ENCODE data around the gene NCAM1.
A peak's percentile ranks its signal among the peaks of the same experiment; 100 is the strongest.

The NCAM1 gene

DNA sequence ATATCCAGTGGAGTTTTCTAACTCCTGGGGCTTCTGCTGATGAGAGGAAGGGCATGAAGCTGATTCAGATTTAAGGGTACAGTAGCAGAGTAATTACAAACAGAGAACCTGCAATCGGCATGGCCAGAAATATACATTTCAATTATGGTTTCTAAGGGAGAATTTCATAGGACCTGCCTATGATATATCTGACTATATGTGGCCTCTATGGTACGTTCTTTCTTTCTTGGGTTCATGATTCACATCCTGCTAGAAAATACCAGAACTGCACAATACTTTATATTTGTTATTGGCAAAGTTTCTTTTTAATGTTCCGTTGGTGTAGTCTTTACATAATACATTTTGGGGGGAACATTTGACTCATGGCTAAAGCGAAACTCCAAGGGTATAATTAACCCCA is 290.1 kb downstream of the NCAM1 start:
- no peak for DNase-seq (ENCODE audit: low spot score)

DNA sequence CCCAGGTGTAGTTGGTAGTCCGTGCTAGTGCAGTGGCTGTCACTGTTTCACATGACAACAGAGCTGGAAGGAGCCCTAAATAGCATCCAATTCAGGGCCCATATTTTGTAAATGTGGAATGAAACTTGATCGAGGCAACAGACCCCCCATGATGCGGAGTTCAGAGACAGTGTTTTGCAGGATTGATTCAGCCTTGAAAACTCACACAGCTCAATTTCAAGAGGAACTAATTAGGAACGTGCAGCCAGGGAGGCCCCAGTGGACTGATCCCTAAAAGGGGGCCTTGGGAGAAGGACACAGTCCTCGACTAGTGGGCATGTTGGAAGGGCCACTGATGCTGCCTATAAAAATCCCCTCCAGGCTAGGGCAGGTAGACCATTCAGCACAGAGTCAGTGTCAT is 292.2 kb downstream of the NCAM1 start:
- no peak for DNase-seq (ENCODE audit: low spot score)

DNA sequence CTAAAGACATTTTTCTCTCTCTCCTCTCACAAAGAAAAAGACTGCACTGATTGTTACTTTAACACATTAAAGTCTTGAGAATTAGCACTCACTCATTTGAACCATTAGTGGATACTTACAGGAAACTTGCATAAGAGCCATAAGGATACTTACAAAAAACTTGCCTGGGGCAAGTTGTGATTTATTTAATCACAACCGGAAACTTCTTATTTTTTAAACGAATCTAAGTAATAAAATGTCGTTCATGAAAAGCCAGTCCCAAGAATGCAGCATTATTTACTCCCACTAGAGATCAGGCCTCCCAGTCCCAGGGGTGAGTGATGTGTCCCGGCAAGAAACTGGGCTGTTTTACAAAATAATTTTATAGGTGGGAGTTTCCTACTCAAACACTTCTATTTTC is 293.9 kb downstream of the NCAM1 start:
- DNase-seq (ENCODE audit: low spot score): no peak

GRCh38 chr11:113255741-113256140 is 294.5 kb downstream of the NCAM1 start:
- DNase-seq (ENCODE audit: low spot score): no peak

DNA sequence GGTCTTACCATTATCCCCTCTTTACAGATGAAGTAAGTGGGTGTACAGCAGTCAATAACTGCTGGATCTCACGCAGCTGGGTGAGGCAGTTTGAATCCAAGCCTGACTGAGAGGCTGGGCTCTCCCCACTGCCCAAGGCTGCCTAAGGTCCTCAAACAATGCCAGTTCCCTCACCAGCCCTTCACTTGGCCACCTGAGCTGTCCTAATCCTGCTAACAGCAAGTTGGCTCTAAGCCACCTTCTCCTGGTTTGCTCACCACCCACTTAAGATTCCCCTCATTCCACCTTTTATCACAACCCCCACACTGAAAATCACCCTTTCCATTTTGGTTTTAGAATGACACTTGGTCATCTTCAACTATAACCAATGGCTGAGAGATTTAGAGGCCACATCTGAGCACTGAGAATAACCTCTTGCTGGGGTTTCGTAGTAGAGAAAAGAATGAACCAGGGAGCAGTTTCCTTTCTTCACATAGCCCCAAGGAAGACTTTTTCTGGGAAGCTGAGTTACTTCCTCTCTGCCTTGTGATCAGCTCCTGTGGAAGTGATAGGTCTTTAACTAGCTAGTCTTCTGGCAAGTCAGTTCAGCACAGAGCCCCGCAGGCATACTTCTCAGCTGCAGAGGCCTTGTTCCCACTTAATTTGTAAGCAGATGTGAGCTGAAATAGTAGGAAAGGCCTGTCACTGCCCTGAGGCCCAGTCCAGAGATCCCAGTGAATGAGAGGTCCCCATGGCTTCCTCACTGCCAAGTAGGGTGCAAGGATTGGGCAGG is 295.4 kb downstream of the NCAM1 start:
- DNase-seq (ENCODE audit: low spot score): no peak

- no peak for DNase-seq (ENCODE audit: low spot score)
These were observed 298.8 kb downstream of the NCAM1 start for GRCh38 chr11:113260096-113260425.

DNA sequence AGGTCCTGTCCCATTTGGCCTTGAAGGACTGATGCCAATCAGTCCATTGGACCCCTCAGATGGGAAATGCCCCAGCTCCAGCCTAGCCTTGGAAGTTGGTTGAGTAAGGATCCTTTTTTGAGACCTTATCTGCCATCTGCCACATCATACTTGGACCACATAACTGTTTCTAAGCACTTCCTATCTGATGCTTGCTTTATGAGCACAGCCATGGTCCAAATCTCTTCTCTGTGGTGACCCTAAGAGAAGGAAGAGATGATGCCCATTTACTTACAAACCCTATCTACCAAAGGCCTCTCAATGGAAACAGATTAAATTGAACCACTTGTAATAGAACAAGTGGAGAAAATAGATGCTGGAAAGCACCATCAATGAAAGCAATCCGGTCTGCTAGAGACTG is 299.3 kb downstream of the NCAM1 start:
- no peak for DNase-seq (ENCODE audit: low spot score)

DNA sequence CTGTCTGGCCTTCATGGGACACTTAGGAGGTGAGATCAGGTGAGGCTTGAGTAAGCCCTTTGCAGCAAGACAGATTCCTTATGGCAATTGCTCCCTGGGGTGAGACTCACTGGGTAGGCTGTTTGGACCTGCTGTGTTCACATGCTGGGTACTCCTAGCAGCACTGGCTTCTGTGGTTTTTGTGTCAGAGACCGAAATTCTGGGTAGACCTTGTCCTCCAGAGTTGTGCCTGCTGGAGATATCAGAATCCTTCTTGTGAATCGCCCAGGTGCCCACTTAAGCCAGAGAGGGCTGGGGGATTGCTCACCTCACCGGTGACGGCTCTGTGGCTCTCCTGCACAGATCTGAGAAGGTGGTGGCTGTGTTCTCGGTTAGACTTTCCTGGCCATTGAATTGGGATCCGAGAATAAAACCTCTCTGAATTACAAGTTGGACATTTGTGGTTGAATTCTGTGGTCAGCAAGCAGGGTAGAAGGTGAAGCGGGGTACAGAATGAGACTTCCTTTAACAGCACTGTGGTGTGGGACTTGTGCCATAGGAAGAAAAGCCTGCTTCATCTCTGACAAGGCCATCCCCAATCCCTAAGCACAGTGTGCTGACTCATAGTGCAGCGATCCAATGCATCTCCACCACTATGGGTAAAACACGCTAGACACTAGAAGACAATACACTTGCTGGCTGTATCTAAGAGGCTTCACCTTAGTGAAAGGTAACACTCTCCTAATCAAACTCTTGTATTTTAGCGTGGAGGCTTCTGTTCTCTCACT is 300.7 kb downstream of the NCAM1 start:
- no peak for DNase-seq (ENCODE audit: low spot score)

- no peak for DNase-seq (ENCODE audit: low spot score)
These were observed 301.4 kb downstream of the NCAM1 start for GRCh38 chr11:113262594-113262993.

GRCh38 chr11:113263458-113264259 is 302.4 kb downstream of the NCAM1 start:
- no peak for DNase-seq (ENCODE audit: low spot score)

- DNase-seq (ENCODE audit: low spot score): no peak
These were observed 304.1 kb downstream of the NCAM1 start for GRCh38 chr11:113265362-113265761.

DNA sequence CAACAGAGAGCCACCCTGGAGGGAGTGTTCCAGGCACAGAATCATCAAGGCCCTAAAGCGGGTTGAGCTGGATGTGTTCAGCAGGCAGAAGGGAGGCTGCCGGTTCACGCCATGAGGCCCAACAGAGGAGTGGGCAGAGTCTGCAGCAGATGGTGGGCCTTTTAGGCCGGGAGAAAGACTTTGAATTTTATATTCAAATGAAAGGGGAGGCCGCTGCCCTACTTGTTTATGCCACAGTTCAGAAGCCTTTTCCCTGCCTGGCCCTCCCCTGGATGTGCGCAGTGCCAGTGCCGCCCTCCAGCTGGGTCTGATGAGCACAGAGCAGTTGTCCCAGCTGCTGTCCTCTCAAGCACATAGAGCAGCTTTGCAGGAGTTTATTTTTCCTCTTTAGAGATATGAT is 306.3 kb downstream of the NCAM1 start:
- peak; percentile 73 for DNase-seq (ENCODE audit: low spot score)

DNA sequence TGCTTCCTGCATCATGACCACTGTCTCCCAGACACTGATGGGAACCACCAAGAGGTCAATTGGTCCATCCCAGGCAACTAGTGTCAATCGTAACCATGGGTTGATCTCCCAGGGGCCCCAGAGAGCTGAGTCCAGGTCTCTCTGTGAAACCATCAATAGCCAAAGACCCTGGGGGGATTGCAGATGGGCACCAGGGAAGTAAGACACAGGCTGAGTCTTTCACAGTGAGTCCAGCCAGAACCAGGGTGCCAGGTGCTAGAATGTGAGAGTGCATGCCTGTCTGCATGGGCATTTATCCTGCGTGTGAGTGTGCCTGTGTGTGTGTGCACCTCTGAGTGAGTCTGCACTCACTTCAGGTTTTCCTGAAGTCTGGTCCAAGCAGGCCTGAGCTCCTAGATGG is 307.9 kb downstream of the NCAM1 start:
- DNase-seq (ENCODE audit: low spot score): no peak

DNA sequence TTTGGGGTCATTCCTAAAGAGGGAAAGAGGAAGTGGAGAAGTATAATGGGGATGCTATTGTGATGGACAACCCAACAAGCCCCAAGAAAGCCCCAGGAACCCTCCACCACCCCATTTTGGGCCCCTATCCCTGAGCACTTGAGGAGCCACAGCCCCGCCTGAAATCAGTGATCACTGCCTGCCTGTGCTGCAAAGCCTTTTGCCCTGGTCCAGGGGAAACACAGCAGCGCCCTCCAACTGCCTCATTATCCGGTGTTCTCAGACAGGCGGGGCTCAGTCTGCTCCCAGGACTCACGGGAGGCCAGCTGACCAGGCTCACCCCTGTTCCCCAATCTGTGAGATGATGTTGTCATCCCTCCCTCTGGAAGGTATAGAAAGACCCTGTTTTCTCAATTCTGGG is 308.4 kb downstream of the NCAM1 start:
- no peak for DNase-seq (ENCODE audit: low spot score)

- DNase-seq (ENCODE audit: low spot score): no peak
These were observed 308.9 kb downstream of the NCAM1 start for GRCh38 chr11:113270080-113270479.

DNA sequence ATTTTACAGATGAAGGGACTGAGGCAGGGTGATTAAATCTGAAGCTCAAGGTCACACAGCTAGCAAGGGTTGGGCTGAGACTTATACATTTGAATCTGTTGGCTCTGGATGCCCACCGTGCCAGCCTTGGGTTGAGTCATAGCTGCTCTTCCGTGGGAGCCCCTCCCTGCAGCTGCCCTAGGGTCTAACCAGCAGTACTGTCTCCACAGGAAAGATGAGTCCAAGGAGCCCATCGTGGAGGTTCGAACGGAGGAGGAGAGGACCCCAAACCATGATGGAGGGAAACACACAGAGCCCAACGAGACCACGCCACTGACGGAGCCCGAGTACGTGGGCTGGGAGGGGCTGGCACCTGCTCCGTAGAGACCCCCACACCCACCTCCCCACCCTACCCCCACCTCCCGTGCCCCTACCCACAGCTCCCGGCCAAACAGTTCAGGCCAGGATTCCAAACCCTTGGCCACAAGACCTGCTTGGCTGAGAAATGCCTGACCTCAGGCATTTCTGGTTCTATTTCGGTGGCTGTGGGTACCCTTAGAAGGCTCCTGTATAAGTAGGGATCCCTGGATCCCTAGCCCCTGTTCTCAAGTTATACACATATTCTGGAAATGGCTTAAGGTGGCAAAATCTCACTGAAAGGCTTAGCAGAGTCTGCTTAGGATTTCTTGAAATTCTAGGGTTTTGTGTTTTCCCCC is 310.5 kb downstream of the NCAM1 start:
- no peak for DNase-seq (ENCODE audit: low spot score)

DNA sequence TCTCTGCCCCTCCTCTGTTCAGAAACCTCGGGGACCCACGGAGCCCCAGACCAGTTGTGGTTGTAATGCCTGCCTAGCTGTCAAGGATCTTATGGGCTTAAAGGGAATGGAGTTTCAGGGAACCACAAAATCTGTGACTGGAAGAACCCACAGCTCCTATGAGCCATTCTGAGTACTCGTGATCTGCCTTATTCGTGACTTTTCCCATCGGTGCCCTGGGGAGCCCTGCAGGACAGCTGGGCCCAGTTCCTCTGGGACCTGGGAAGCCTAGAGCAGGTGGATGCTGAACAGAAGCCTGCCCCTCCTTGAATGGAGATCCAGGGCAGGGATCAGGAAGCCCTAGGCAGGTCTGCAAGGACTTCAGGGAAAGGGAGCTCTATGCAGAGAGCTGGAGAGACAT is 311.1 kb downstream of the NCAM1 start:
- no peak for DNase-seq (ENCODE audit: low spot score)

DNA sequence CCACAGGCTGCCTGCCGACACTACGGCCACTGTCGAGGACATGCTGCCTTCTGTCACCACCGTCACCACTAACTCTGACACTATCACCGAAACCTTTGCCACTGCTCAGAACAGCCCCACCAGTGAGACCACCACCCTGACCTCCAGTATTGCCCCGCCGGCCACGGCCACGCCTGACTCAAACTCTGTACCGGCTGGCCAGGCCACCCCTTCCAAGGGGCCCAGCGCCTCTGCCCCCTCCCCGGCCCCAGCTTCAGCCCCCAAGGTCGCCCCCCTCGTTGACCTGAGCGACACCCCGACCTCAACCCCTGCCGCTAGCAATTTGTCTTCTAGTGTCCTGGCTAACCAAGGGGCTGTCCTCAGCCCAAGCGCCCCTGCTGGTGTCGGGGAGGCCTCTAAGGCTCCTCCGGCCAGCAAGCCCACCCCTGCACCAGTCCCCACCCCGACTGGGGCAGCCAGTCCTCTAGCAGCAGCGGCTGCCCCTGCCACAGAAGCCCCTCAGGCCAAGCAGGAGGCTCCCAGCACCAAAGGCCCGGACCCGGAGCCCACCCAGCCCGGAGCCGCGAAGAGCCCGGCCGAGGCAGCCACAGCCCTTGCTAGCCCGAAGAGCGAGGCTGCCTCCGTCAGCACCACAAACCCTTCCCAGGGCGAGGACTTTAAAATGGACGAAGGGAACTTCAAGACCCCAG is 311.9 kb downstream of the NCAM1 start:
- no peak for DNase-seq (ENCODE audit: low spot score)

DNA sequence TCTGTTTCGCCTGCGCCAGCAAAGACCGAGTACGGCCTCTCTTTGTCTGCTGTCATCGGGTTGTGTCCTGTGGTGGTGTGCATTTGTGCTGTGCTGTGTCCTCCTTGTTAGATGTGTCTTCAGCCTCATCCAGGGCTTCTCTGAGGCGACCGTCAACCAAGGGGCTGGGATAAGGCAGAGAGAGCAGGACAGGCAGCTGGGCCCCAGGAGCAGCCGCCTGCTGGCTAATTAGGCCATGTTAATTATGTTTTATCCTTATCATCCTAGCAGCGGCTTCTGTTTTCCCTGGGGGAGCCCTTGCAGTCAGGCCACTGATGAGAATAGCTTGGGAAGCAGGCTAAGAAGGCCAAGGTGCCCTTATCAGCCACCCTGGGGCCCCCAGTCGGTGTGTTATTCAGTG is 312.5 kb downstream of the NCAM1 start:
- no peak for DNase-seq (ENCODE audit: low spot score)

DNA sequence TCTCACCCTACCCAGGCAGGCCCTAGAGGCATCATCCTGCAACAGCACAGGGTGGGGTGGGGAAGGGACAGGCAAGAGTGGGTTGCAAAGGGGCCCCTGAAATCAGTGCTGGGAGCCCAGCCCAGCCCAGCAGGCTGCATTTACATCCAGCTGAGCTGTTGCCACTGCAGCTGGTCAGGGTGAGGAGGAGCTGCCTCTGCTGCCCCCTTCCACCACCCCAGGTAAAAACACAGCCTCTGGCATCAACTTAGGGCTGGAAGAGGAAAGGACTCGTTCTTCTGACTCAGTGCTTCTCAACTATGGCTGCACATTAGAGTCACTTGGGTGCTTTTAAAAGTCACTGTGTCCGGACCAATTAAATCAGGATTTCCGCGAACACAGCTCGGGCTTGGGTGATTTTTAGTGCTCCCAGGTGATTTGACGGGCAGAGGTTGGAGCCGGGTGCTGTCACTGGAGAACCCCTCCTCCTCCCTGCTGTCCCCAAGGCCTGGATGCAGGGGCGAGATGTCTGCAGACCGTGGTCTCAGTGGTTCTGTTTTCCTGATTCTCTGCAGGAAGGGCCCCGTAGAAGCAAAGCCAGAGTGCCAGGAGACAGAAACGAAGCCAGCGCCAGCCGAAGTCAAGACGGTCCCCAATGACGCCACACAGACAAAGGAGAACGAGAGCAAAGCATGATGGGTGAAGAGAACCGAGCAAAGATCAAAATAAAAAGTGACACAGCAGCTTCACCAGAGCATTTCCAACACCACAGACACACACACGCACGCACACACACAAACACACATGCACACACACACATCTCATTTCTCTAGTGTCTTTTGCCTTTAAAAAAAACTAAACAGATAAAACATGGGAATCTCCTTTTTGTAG is 313.7 kb downstream of the NCAM1 start:
- no peak for DNase-seq (ENCODE audit: low spot score)

DNA sequence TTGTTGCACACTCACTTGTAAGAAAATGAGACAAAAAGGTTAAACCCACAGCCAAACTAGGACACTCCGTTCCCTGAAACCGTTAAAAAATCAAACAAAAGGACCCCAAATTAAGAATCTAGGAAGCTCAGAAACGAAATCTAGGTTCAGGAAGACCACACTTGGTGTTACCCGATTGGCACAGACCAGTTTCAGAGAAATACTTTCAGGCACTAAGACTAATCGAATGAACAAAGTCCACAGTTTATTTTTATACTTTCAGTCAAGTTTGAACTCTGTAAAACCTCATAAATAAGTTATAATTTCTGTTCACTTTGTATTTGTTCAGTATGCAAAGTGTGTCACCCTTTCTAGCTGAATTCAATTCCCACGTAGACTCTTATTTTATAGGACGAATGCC is 314.4 kb downstream of the NCAM1 start:
- no peak for DNase-seq (ENCODE audit: low spot score)
